Measurements from ENCODE around the gene BIRC5. TPM values are rescaled to one million over a fixed set of nuclear protein-coding genes. Genes with fewer than 3 reads are reported as not detected.

Gene BIRC5
- total RNA-seq: 20.0 and 72.0 TPM in 2 replicates

DNA sequence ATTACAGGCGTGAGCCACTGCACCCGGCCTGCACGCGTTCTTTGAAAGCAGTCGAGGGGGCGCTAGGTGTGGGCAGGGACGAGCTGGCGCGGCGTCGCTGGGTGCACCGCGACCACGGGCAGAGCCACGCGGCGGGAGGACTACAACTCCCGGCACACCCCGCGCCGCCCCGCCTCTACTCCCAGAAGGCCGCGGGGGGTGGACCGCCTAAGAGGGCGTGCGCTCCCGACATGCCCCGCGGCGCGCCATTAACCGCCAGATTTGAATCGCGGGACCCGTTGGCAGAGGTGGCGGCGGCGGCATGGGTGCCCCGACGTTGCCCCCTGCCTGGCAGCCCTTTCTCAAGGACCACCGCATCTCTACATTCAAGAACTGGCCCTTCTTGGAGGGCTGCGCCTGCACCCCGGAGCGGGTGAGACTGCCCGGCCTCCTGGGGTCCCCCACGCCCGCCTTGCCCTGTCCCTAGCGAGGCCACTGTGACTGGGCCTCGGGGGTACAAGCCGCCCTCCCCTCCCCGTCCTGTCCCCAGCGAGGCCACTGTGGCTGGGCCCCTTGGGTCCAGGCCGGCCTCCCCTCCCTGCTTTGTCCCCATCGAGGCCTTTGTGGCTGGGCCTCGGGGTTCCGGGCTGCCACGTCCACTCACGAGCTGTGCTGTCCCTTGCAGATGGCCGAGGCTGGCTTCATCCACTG lies at the start of gene BIRC5:
Gene BIRC5 (plus strand): TSS at position 238 of the 690 bp plus-strand sequence. CDS start 64 bp downstream, at position 302.

DNA sequence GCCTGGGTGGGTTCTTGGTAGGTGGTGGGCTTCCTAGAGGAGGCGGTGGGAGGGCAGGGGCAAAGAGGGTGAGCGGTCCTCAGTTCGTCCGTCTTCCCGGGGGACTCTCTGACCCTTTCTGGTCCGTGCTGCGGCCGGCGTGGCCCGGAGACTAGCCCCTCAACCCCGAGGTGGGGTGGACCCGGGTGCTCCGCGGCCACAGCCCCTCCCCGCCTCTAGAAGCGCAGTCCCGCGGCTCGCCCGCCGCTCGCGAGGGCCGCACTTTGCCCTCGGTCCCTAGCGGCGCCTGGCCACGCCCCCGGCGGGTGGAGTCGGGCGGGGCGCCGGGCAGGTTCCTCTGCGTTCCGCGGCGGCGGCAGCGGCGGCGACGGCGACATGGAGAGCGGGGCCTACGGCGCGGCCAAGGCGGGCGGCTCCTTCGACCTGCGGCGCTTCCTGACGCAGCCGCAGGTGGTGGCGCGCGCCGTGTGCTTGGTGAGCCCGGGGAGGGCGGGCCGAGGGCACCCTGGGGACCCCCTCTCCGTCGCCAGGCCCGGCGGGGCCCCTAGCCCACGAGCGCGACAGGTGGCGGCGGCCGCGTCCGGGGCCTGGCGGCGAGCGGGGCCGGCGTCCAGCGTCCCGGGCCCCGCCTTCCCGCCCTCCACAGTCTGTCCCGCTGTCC lies 45.7 kb upstream of the BIRC5 start, which contains the start of gene SYNGR2:
Gene SYNGR2 (plus strand): TSS at position 340 of the 661 bp plus-strand sequence. CDS start 36 bp downstream, at position 376.

GRCh38 chr17:78186692-78187595 lies 27.1 kb upstream of the BIRC5 start, which contains the start of the genes AFMID and TK1:
AFMID (plus strand) TSS chr17:78187362; CDS start chr17:78187371, 9 bp downstream.
TK1 (minus strand) TSS chr17:78187052; CDS start chr17:78186994, 58 bp downstream.

GRCh38 chr17:78230996-78231935 lies 17.2 kb downstream of the BIRC5 start, which contains the start of gene TMEM235:
TMEM235 (plus strand) TSS chr17:78231631; CDS start chr17:78232024, 393 bp downstream.

Other genes starting within 250 kb of the BIRC5 start
- gene TMC6, start 85.5 kb upstream of the BIRC5 start, total RNA-seq: 2.9 and 8.7 TPM in 2 replicates
- gene TMC8, start 83.5 kb upstream of the BIRC5 start, total RNA-seq: not detected in 2 replicates
- 0.08 TPM in 1 of 2 replicates, not detected in the other for gene C17orf99, start 67.9 kb upstream of the BIRC5 start, total RNA-seq
- gene SYNGR2, start 45.7 kb upstream of the BIRC5 start, total RNA-seq: 18.0 and 21.3 TPM in 2 replicates
- gene TK1, start 27.2 kb upstream of the BIRC5 start, total RNA-seq: 64.4 and 183 TPM in 2 replicates
- gene AFMID, start 26.9 kb upstream of the BIRC5 start, total RNA-seq: 18.4 and 60.3 TPM in 2 replicates
- gene TMEM235, start 17.4 kb downstream of the BIRC5 start, total RNA-seq: not detected in 2 replicates
- 36.3 and 356 TPM in 2 replicates for gene SOCS3, start 145.8 kb downstream of the BIRC5 start, total RNA-seq
- gene PGS1, start 164.4 kb downstream of the BIRC5 start, total RNA-seq: 22.1 and 45.5 TPM in 2 replicates

All from epithelial cell of alveolus of lung (primary cell).